ENCODE measurements around the gene OXER1. TPM values are rescaled to one million over a fixed set of nuclear protein-coding genes. Genes with fewer than 3 reads are reported as not detected.

Gene OXER1
- total RNA-seq, 2 experiments from 2014 or later = not detected

- H3K9me3 ChIP-seq (ENCODE audit: low read length) = no peaks in the 10 kb centered on the region
- H4K20me1 ChIP-seq (ENCODE audit: insufficient read depth, low read length) = no peaks in the 10 kb centered on the region
- ChIA-PET CTCF (ENCODE audit: unreplicated experiment) (no interaction called here), POLR2A (no interaction called here)
- no peaks in the 10 kb centered on the region for H3K4me1 ChIP-seq (ENCODE audit: insufficient read depth, low read length, poor library complexity, severe bottlenecking)
- H3K79me2 ChIP-seq (ENCODE audit: insufficient read depth, low read depth, low read length) = no peaks in the 10 kb centered on the region
- H3K9me2 ChIP-seq (ENCODE audit: insufficient read depth, low read length) = no peaks in the 10 kb centered on the region
- H2AFZ ChIP-seq (ENCODE audit: low read length) = no peak overlapping the region
- H3K36me3 ChIP-seq (ENCODE audit: insufficient read depth, low read length) = no peaks in the 10 kb centered on the region
- H3K27ac ChIP-seq (ENCODE audit: low read depth, low read length, poor library complexity, severe bottlenecking) = no peak overlapping the region
- no TSS peak for BruUV-seq (replicated peaks)
- H3K4me3 ChIP-seq (ENCODE audit: low read depth, low read length, poor library complexity, severe bottlenecking) = no peak overlapping the region
- H3K4me2 ChIP-seq (ENCODE audit: low read length) = no peak overlapping the region
- TF ChIP-seq CTCF (conservative IDR thresholded peaks at IDR 0.05; ENCODE audit: low read length) (no peak), EZH2phosphoT487 (IDR thresholded peaks at IDR 0.05; ENCODE audit: borderline replicate concordance, low read depth, low read length) (no peak)
- intact Hi-C loops (cut with micrococcal nuclease; ENCODE audit: unreplicated experiment) = no loop called here
- DNase-seq (ENCODE audit: low spot score) = no peak
Measured at GRCh38 chr2:42802150-42802549, 38.2 kb upstream of the OXER1 start.

GRCh38 chr2:42801381-42801780 lies 37.4 kb upstream of the OXER1 start:
- H4K20me1 ChIP-seq (ENCODE audit: insufficient read depth, low read length) = no peaks in the 10 kb centered on the region
- H3K36me3 ChIP-seq (ENCODE audit: insufficient read depth, low read length) = no peaks in the 10 kb centered on the region
- no peaks in the 10 kb centered on the region for H3K9me2 ChIP-seq (ENCODE audit: insufficient read depth, low read length)
- H3K4me2 ChIP-seq (ENCODE audit: low read length) = no peak overlapping the region
- intact Hi-C loops (cut with micrococcal nuclease; ENCODE audit: unreplicated experiment) = no loop called here
- CTCF ChIA-PET (ENCODE audit: unreplicated experiment) = no interaction called here
- DNase-seq (ENCODE audit: low spot score) = no peak
- no peaks in the 10 kb centered on the region for H3K4me1 ChIP-seq (ENCODE audit: insufficient read depth, low read length, poor library complexity, severe bottlenecking)
- BruUV-seq (replicated peaks) = no TSS peak
- H3K4me3 ChIP-seq (ENCODE audit: low read depth, low read length, poor library complexity, severe bottlenecking) = no peak overlapping the region
- POLR2A ChIA-PET = no interaction called here
- no peak overlapping the region for H3K27ac ChIP-seq (ENCODE audit: low read depth, low read length, poor library complexity, severe bottlenecking)
- no peak overlapping the region for H2AFZ ChIP-seq (ENCODE audit: low read length)
- TF ChIP-seq CTCF (conservative IDR thresholded peaks at IDR 0.05; ENCODE audit: low read length) (no peak), EZH2phosphoT487 (IDR thresholded peaks at IDR 0.05; ENCODE audit: borderline replicate concordance, low read depth, low read length) (no peak)
- no peaks in the 10 kb centered on the region for H3K79me2 ChIP-seq (ENCODE audit: insufficient read depth, low read depth, low read length)
- no peaks in the 10 kb centered on the region for H3K9me3 ChIP-seq (ENCODE audit: low read length)

- no peaks in the 10 kb centered on the region for H3K9me3 ChIP-seq (ENCODE audit: low read length)
- H3K79me2 ChIP-seq (ENCODE audit: insufficient read depth, low read depth, low read length) = no peaks in the 10 kb centered on the region
- no peak for DNase-seq (ENCODE audit: low spot score)
- H3K4me3 ChIP-seq (ENCODE audit: low read depth, low read length, poor library complexity, severe bottlenecking) = no peak overlapping the region
- no peak overlapping the region for H2AFZ ChIP-seq (ENCODE audit: low read length)
- TF ChIP-seq EZH2phosphoT487 (IDR thresholded peaks at IDR 0.05; ENCODE audit: borderline replicate concordance, low read depth, low read length) = no peak
- no peak for TF ChIP-seq CTCF (conservative IDR thresholded peaks at IDR 0.05; ENCODE audit: low read length)
- no peak overlapping the region for H3K27ac ChIP-seq (ENCODE audit: low read depth, low read length, poor library complexity, severe bottlenecking)
- no peaks in the 10 kb centered on the region for H3K4me1 ChIP-seq (ENCODE audit: insufficient read depth, low read length, poor library complexity, severe bottlenecking)
- intact Hi-C loops (cut with micrococcal nuclease; ENCODE audit: unreplicated experiment) = no loop called here
- no peaks in the 10 kb centered on the region for H3K9me2 ChIP-seq (ENCODE audit: insufficient read depth, low read length)
- no peaks in the 10 kb centered on the region for H3K36me3 ChIP-seq (ENCODE audit: insufficient read depth, low read length)
- no peak overlapping the region for H3K4me2 ChIP-seq (ENCODE audit: low read length)
- ChIA-PET CTCF (ENCODE audit: unreplicated experiment) (interaction anchor here (0.6 kb wide), 1 partner anchor 304 kb away, joined by 3 read pairs; no protein-coding TSS in a partner anchor), POLR2A (no interaction called here)
- no peaks in the 10 kb centered on the region for H4K20me1 ChIP-seq (ENCODE audit: insufficient read depth, low read length)
- BruUV-seq (replicated peaks) = no TSS peak
Measured at GRCh38 chr2:42800981-42801380, 37.0 kb upstream of the OXER1 start.

Measured in OCI-LY7 (cell line).